Neuronal stem cell (in vitro differentiated cells): ENCODE data around the gene SENP1.

Experiments used
- DNase-seq: peaks from one replicate; pipeline ENCODE4 v3.0.0-alpha.2; 2013; ENCODE audit warnings: low spot score
- H2AFZ ChIP-seq: one replicate; pipeline ENCODE4 v1.6.1; 2013; ENCODE audit warnings: mild to moderate bottlenecking, low read length, inconsistent platforms
- H2AK5ac ChIP-seq: 2 replicates; pipeline ENCODE4 v1.6.1; 2013; ENCODE audit warnings: low read depth, mild to moderate bottlenecking, inconsistent platforms, low read length, moderate library complexity, mixed read lengths
- H2BK120ac ChIP-seq: 2 replicates; pipeline ENCODE4 v1.6.1; 2013; ENCODE audit warnings: low read depth, mild to moderate bottlenecking, inconsistent platforms, low read length, moderate library complexity, mixed read lengths
- H2BK12ac ChIP-seq: one replicate; pipeline ENCODE4 v1.6.1; 2013; ENCODE audit warnings: low read length, inconsistent platforms
- H2BK15ac ChIP-seq: 2 replicates; pipeline ENCODE4 v1.6.1; 2013; ENCODE audit warnings: mild to moderate bottlenecking, low read length, inconsistent platforms, mixed read lengths
- H2BK5ac ChIP-seq: one replicate; pipeline ENCODE4 v1.6.1; 2013; ENCODE audit warnings: inconsistent platforms, mild to moderate bottlenecking, low read length, moderate library complexity
- H3K14ac ChIP-seq: one replicate; pipeline ENCODE4 v1.6.1; 2013; ENCODE audit warnings: low read length, inconsistent platforms
- H3K18ac ChIP-seq: 2 replicates; pipeline ENCODE4 v1.6.1; 2013; ENCODE audit warnings: low read length, inconsistent platforms
- H3K23ac ChIP-seq: 2 replicates; pipeline ENCODE4 v1.6.1; 2013; ENCODE audit warnings: low read depth, mild to moderate bottlenecking, mixed read lengths, low read length, inconsistent platforms; ENCODE audit not compliant: poor library complexity
- H3K27ac ChIP-seq: replicated peaks from 3 replicates; pipeline ENCODE4 v1.5.1; 2013; ENCODE audit warnings: low read length, inconsistent platforms
- H3K27me3 ChIP-seq, 3 experiments: 2 replicates each; pipeline ENCODE4 v1.6.1; 2013; ENCODE audit warnings: low read length in 3 of 3, mild to moderate bottlenecking in 2 of 3, inconsistent platforms in 1 of 3, low read depth in 1 of 3, mixed read lengths in 1 of 3, moderate library complexity in 1 of 3; ENCODE audit not compliant: control insufficient read depth in 3 of 3, insufficient read depth in 3 of 3
- H3K36me3 ChIP-seq, 2 donors: replicated peaks in 1 of 2; 2 replicates each; pipeline ENCODE4 v1.6.1; 2013; ENCODE audit warnings: low read length in 2 of 2; ENCODE audit not compliant: control insufficient read depth in 2 of 2, insufficient read depth in 2 of 2
- H3K4ac ChIP-seq: 2 replicates; pipeline ENCODE4 v1.6.1; 2013; ENCODE audit warnings: inconsistent platforms, mild to moderate bottlenecking, low read length, moderate library complexity
- H3K4me1 ChIP-seq, 2 donors: 1 replicate in 1 of 2; 2 replicates in 1 of 2; pipeline ENCODE4 v1.6.1; 2013; ENCODE audit warnings: low read length in 2 of 2, low read depth in 1 of 2; ENCODE audit not compliant: control insufficient read depth in 2 of 2, insufficient read depth in 1 of 2
- H3K4me2 ChIP-seq: one replicate; pipeline ENCODE4 v1.6.1; 2013; ENCODE audit warnings: mild to moderate bottlenecking, low read length, inconsistent platforms; ENCODE audit not compliant: insufficient read depth, poor library complexity, severe bottlenecking
- H3K4me3 ChIP-seq, 2 donors: 2 replicates each; pipeline ENCODE4 v1.5.1; 2013; ENCODE audit warnings: low read length in 2 of 2, mild to moderate bottlenecking in 2 of 2, inconsistent platforms in 1 of 2, moderate library complexity in 1 of 2
- H3K79me1 ChIP-seq: one replicate; pipeline ENCODE4 v1.6.1; 2013; ENCODE audit warnings: low read depth, mild to moderate bottlenecking, inconsistent platforms, low read length, moderate library complexity
- H3K9ac ChIP-seq: one replicate; pipeline ENCODE4 v1.6.1; 2013; ENCODE audit warnings: mild to moderate bottlenecking, low read depth, low read length, inconsistent platforms; ENCODE audit not compliant: poor library complexity
- H3K9me3 ChIP-seq, 2 donors: replicated peaks in 1 of 2; 2 replicates each; pipeline versions ENCODE3 to v1.6.1; 2013; ENCODE audit warnings: low read length in 2 of 2, mild to moderate bottlenecking in 2 of 2, inconsistent platforms in 1 of 2, low read depth in 1 of 2, mixed read lengths in 1 of 2, moderate library complexity in 1 of 2; ENCODE audit not compliant: control insufficient read depth in 2 of 2, insufficient read depth in 1 of 2
- H4K8ac ChIP-seq: one replicate; pipeline ENCODE4 v1.6.1; 2013; ENCODE audit warnings: low read depth, mild to moderate bottlenecking, inconsistent platforms, low read length, moderate library complexity
- H4K91ac ChIP-seq: one replicate; pipeline ENCODE4 v1.6.1; 2013; ENCODE audit warnings: low read length, low read depth, mild to moderate bottlenecking, inconsistent platforms; ENCODE audit not compliant: poor library complexity
- WGBS, 2 donors: extraction: QIAGEN DNeasy Blood & Tissue Kit; methylation state at CpG; one replicate each; pipeline ENCODE4 v1.1.7; 2013; ENCODE audit warnings: missing lambda C conversion rate in 2 of 2, mixed read lengths in 1 of 2; ENCODE audit not compliant: insufficient read length in 2 of 2, insufficient replicate concordance in 1 of 2; ENCODE audit errors: extremely low coverage in 2 of 2; 5-methylcytosine and 5-hydroxymethylcytosine counted together

Gene SENP1

GRCh38 chr12:48029491-48030172, 76.2 kb downstream of the SENP1 start:
- Histone ChIP-seq H3K27ac (no peak overlapping the region), H2BK120ac (peak overlapping the region; percentile 51), H3K9me3 (no peaks in the 10 kb centered on the region), H4K8ac (no peak overlapping the region), H2AK5ac (peak overlapping the region; percentile 58), H3K23ac (no peak overlapping the region), H3K36me3 (no peaks in the 10 kb centered on the region), H3K79me1 (no peaks in the 10 kb centered on the region), H2AFZ (peak overlapping the region; percentile 77), H4K91ac (no peak overlapping the region), H3K9ac (no peak overlapping the region), H2BK12ac (no peak overlapping the region), H3K18ac (peak overlapping the region; percentile 84), H3K4ac (no peak overlapping the region), H3K4me2 (no peak overlapping the region), H2BK5ac (no peak overlapping the region), H3K4me1 (peaks cover 33 to 37% of the 10 kb centered on the region in 2 donors), H3K4me3 (no peak overlapping the region), H3K14ac (no peak overlapping the region), H2BK15ac (no peak overlapping the region), H3K27me3 (no peaks in the 10 kb centered on the region)
- WGBS, 2 donors: no CpG with 5 or more reads among the region's 8 CpGs
- DNase-seq: no peak

- no peak overlapping the region for H3K4me2 ChIP-seq
- peak overlapping the region; percentile 59 for H4K91ac ChIP-seq
- H3K4me1 ChIP-seq: peaks cover 35 to 41% of the 10 kb centered on the region in 2 donors
- peak overlapping the region; percentile 57 for H3K27ac ChIP-seq
- peak overlapping the region; percentile 42 for H2BK120ac ChIP-seq
- no peaks in the 10 kb centered on the region for H3K27me3 ChIP-seq
- H3K4me3 ChIP-seq: no peak overlapping the region
- H3K23ac ChIP-seq: no peak overlapping the region
- H3K14ac ChIP-seq: no peak overlapping the region
- H3K79me1 ChIP-seq: no peaks in the 10 kb centered on the region
- H3K9me3 ChIP-seq: no peaks in the 10 kb centered on the region
- peak overlapping the region; percentile 21 for H2AFZ ChIP-seq
- peak overlapping the region; percentile 17 for H2BK12ac ChIP-seq
- no peak overlapping the region for H4K8ac ChIP-seq
- H2AK5ac ChIP-seq: no peak overlapping the region
- H3K36me3 ChIP-seq: no peaks in the 10 kb centered on the region
- H3K9ac ChIP-seq: no peak overlapping the region
- no peak for DNase-seq
- no peak overlapping the region for H2BK15ac ChIP-seq
- H2BK5ac ChIP-seq: peak overlapping the region; percentile 60
- WGBS, 2 donors: no CpG with 5 or more reads among the region's 5 CpGs
- no peak overlapping the region for H3K4ac ChIP-seq
- peak overlapping the region; percentile 87 for H3K18ac ChIP-seq
These were observed 77.1 kb downstream of the SENP1 start for GRCh38 chr12:48028541-48029431.

GRCh38 chr12:48027183-48028002, 78.5 kb downstream of the SENP1 start:
- H4K8ac ChIP-seq: peak overlapping the region; percentile 53
- H3K9ac ChIP-seq: peak overlapping the region; percentile 47
- H3K4me3 ChIP-seq: no peak overlapping the region
- peak overlapping the region; percentile 30 for H2AK5ac ChIP-seq
- peak overlapping the region; percentile 54 for H4K91ac ChIP-seq
- peak; percentile 84 for DNase-seq
- H3K23ac ChIP-seq: no peak overlapping the region
- H3K4me2 ChIP-seq: peak overlapping the region; percentile 12
- H3K4me1 ChIP-seq: peaks cover 47 to 53% of the 10 kb centered on the region in 2 donors
- H3K18ac ChIP-seq: peak overlapping the region; percentile 97
- no peaks in the 10 kb centered on the region for H3K79me1 ChIP-seq
- H3K27me3 ChIP-seq: no peaks in the 10 kb centered on the region
- H2AFZ ChIP-seq: peak overlapping the region; percentile 83
- no CpG with 5 or more reads among the region's 18 CpGs for WGBS, 2 donors
- H3K9me3 ChIP-seq: no peaks in the 10 kb centered on the region
- no peak overlapping the region for H2BK12ac ChIP-seq
- peak overlapping the region; percentile 22 for H2BK120ac ChIP-seq
- peak overlapping the region; percentile 32 for H2BK5ac ChIP-seq
- H2BK15ac ChIP-seq: peak overlapping the region; percentile 32
- H3K14ac ChIP-seq: peak overlapping the region; percentile 10
- peak overlapping the region; percentile 97 for H3K27ac ChIP-seq
- no peak overlapping the region for H3K4ac ChIP-seq
- no peaks in the 10 kb centered on the region for H3K36me3 ChIP-seq
